Measurements from ENCODE around the gene FNDC1.

Gene FNDC1

GRCh38 chr6:159180001-159180400, 10.8 kb downstream of the FNDC1 start:
- TF ChIP-seq TAF1 (IDR thresholded peaks at IDR 0.05; ENCODE audit: borderline replicate concordance, insufficient read depth, low read length) (no peak), FOXP2 (optimal IDR thresholded peaks at IDR 0.05; ENCODE audit: borderline replicate concordance, extremely low read depth, extremely low read length, insufficient read depth) (no peak), SIN3A (IDR thresholded peaks at IDR 0.05; ENCODE audit: borderline replicate concordance, insufficient read depth, low read length) (no peak), POLR2AphosphoS5 (IDR thresholded peaks at IDR 0.05; ENCODE audit: low read depth, low read length) (no peak), REST (IDR thresholded peaks at IDR 0.05; ENCODE audit: insufficient read depth in 1 of 2, low read depth in 2 of 2, low read length in 2 of 2) (no peak)

GRCh38 chr6:159181914-159182313, 12.7 kb downstream of the FNDC1 start:
- TF ChIP-seq SIN3A (IDR thresholded peaks at IDR 0.05; ENCODE audit: borderline replicate concordance, insufficient read depth, low read length) (no peak), POLR2AphosphoS5 (IDR thresholded peaks at IDR 0.05; ENCODE audit: low read depth, low read length) (no peak), TAF1 (IDR thresholded peaks at IDR 0.05; ENCODE audit: borderline replicate concordance, insufficient read depth, low read length) (no peak)

- TF ChIP-seq TAF1 (IDR thresholded peaks at IDR 0.05; ENCODE audit: borderline replicate concordance, insufficient read depth, low read length) (no peak), REST (IDR thresholded peaks at IDR 0.05; ENCODE audit: insufficient read depth in 1 of 2, low read depth in 2 of 2, low read length in 2 of 2) (no peak), FOXP2 (optimal IDR thresholded peaks at IDR 0.05; ENCODE audit: borderline replicate concordance, extremely low read depth, extremely low read length, insufficient read depth) (no peak), SIN3A (IDR thresholded peaks at IDR 0.05; ENCODE audit: borderline replicate concordance, insufficient read depth, low read length) (no peak), POLR2AphosphoS5 (IDR thresholded peaks at IDR 0.05; ENCODE audit: low read depth, low read length) (no peak)
Measured at GRCh38 chr6:159184559-159184958, 15.4 kb downstream of the FNDC1 start.

- no peak for TF ChIP-seq SIN3A (IDR thresholded peaks at IDR 0.05; ENCODE audit: borderline replicate concordance, insufficient read depth, low read length)
- no peak for TF ChIP-seq POLR2AphosphoS5 (IDR thresholded peaks at IDR 0.05; ENCODE audit: low read depth, low read length)
- no peak for TF ChIP-seq REST (IDR thresholded peaks at IDR 0.05; ENCODE audit: insufficient read depth in 1 of 2, low read depth in 2 of 2, low read length in 2 of 2)
- TF ChIP-seq FOXP2 (optimal IDR thresholded peaks at IDR 0.05; ENCODE audit: borderline replicate concordance, extremely low read depth, extremely low read length, insufficient read depth): no peak
- no peak for TF ChIP-seq TAF1 (IDR thresholded peaks at IDR 0.05; ENCODE audit: borderline replicate concordance, insufficient read depth, low read length)
Measured at GRCh38 chr6:159190460-159190859, 21.3 kb downstream of the FNDC1 start.

GRCh38 chr6:159193923-159194322, 24.7 kb downstream of the FNDC1 start:
- TF ChIP-seq REST (IDR thresholded peaks at IDR 0.05; ENCODE audit: insufficient read depth in 1 of 2, low read depth in 2 of 2, low read length in 2 of 2) (no peak), POLR2AphosphoS5 (IDR thresholded peaks at IDR 0.05; ENCODE audit: low read depth, low read length) (no peak), FOXP2 (optimal IDR thresholded peaks at IDR 0.05; ENCODE audit: borderline replicate concordance, extremely low read depth, extremely low read length, insufficient read depth) (no peak), SIN3A (IDR thresholded peaks at IDR 0.05; ENCODE audit: borderline replicate concordance, insufficient read depth, low read length) (no peak), TAF1 (IDR thresholded peaks at IDR 0.05; ENCODE audit: borderline replicate concordance, insufficient read depth, low read length) (no peak)

All from PFSK-1 (cell line).